GM19468 (cell line): ENCODE results near the gene KMT2C.
"Not testable (repeated sequence)": the region's sequence is repeated elsewhere in the genome, so short reads cannot be mapped to it uniquely, and the experiment has no call there.

ENCODE experiments used
- ATAC-seq: cut with Tn5 transposase; IDR thresholded peaks from one replicate; pipeline ENCODE4 v1.9.1; 2021; ENCODE audit warnings: mild to moderate bottlenecking, moderate library complexity, moderate number of reproducible peaks; ENCODE audit not compliant: unreplicated experiment; ENCODE audit errors: extremely low read depth

Gene KMT2C

DNA sequence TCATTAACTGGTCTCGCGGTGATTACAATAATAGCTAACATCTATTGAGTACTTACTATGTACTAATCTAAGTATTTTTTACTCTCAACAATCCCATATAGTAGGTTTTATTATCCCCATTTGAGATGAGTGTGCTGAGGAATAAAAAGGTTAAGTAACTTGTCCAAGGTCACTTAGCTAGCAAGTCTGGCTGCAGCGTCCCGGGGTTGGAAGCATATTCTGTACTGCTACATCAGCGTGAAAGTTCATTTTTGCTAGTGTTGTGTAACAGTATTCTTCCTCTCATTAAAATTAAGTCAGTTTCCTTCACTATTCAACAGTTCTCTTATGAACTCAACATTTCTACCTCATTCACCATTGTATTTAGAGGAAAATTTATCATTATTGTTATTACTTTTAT, 199.5 kb downstream of the KMT2C start:
- not testable (repeated sequence) for ATAC-seq

GRCh38 chr7:152234421-152234820, 201.4 kb downstream of the KMT2C start:
- not testable (repeated sequence) for ATAC-seq

- ATAC-seq: no peak
Measured at GRCh38 chr7:152231089-152231488, 204.7 kb downstream of the KMT2C start.

DNA sequence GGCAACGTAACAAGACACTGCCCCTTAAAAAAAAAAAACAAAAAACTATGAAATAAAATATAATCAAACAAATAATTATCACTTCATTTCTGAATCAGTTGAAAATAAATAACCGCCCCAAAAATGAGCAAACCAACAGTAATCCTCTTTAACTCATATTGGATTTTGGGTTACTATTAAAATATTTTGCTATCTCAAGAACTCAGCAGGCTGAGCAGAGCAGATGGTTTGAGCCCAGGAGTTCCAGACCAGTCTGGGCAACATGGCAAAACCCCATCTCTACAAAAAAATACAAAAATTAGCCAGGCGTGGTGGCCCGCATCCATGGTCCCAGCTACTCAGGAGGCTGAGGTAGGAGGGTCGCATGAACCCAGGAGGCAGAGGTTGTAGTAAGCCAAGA, 216.2 kb downstream of the KMT2C start:
- not testable (repeated sequence) for ATAC-seq

GRCh38 chr7:152208766-152209165, 227.0 kb downstream of the KMT2C start:
- ATAC-seq: not testable (repeated sequence)

DNA sequence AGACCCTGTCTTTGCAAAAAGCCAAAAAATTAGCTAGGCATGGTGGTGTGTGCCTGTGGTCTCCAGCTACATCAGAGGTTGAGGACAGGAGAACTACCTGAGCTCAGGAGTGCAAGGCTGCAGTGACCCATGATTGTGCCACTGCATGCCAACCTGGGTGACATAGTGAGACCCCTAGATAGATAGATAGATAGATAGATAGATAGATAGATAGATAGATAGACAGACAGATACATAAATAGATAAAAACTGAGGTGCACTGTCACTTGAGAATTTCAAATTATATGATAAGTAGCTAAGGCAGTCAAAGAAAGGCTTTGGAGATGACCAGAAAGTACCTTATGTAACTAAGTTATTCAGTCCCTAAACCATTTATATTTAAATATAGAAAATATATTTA, 231.4 kb downstream of the KMT2C start:
- not testable (repeated sequence) for ATAC-seq

DNA sequence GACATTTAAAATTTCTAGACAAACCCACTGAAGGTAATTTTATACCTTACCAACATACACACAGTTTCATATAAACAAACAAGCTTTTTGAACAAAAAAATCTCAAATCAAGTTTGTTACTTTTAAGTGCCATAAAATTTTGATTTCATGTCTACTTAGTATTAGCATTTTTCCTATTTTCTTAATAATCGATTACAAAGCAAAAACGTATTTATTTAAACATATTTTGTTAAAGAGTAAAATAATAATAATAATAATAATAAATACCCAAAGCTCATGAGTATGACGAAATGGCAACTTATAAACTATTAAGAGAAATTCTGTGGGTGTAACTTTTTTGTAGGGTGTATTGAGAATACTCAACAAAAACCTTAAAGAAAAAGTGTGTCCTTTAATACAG, 232.7 kb downstream of the KMT2C start:
- ATAC-seq: no peak

- no peak for ATAC-seq
Measured at GRCh38 chr7:152202056-152202455, 233.7 kb downstream of the KMT2C start.

GRCh38 chr7:152200395-152200794, 235.4 kb downstream of the KMT2C start:
- ATAC-seq: no peak

- no peak for ATAC-seq
Measured at GRCh38 chr7:152196391-152196790, 239.4 kb downstream of the KMT2C start.

GRCh38 chr7:152193880-152194279, 241.9 kb downstream of the KMT2C start:
- no peak for ATAC-seq

- no peak for ATAC-seq
Measured at GRCh38 chr7:152189061-152189460, 246.7 kb downstream of the KMT2C start.

GRCh38 chr7:152185558-152185957, 250.2 kb downstream of the KMT2C start:
- ATAC-seq: no peak

- no peak for ATAC-seq
Measured at GRCh38 chr7:152180587-152180986, 255.2 kb downstream of the KMT2C start.

DNA sequence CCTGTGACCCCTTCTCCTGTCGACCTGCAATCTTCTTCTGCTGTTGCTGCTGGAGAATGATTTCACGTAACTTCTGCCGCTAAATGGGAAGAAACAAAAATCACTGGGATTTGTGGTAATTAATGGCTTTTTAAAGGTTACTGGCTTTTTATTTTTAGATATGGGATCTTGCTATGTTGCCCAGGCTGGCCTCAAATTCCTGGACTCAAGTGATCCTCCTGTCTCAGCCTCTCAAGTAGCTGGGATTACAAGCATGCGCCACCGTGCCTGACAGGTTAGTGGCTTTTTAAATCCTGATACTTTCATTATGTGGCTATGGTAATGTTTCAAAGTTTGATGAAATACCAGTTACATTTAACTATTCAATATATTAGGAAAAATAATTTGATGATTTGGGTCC, 255.8 kb downstream of the KMT2C start:
- no peak for ATAC-seq

DNA sequence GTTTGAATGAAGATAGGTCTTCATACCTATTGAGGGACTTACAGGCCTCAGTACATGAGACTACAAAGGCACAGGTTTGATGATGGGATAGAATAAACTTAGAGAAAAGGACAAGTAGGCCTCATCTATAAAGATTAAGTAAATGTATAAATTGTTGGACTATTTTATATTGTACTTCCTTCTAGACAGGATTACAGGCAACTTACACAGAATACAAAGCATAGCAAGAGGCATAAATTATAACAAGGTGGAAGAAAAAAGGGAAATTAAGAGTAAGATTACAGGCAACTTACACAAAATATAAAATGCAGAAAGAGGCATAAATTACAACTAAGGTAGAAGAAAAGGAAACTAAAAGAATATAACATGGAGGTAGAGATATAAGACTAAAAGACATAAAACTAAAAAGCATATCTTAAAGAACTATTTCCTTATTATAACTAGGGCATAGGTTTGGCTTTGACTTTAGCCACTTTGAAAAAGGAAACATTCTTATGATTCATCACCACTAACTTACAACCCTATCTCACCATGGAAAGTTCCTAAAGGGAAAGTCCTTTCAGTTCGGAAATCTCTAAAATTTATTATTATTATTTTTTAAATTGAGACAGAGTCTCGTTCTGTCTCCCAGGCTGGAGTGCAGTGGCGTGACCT, 257.3 kb downstream of the KMT2C start:
- ATAC-seq: no peak

DNA sequence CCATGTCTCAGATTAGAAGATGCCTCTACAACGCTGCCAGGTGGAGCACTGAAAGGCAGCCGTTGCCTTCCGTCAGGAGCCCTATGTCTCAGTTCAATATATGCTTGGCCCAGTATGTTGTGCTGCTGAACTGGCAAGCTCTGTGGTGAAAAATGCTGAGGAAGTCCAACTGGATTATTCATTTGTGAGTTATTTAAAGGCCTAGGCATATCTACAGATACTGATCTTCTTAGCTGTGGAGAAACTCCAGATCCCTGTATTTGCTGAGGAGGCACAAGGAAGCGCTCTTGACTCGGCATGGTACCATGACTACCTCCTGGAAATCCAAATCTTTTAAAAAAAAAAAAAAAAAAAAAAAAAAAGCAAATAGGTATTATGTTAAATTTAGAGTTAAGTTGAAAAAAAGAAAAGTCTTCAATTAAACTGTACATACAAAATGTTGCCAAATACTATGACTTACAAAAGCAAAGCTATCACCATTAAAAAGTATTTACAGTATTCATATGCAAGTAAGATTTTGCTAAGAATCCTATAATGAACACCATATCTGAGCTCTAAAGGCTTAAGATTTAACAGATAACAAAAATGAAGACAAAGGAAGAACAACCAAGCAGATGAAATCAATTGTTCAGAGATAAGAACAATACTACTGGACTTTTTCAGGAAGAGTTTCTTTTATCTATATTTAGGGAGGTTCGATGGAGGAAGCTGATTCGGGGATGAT, 258.0 kb downstream of the KMT2C start:
- no peak for ATAC-seq

- ATAC-seq: peak; percentile 78
Measured at GRCh38 chr7:152176797-152177196, 259.0 kb downstream of the KMT2C start.

GRCh38 chr7:152173372-152174070, 262.3 kb downstream of the KMT2C start:
- no peak for ATAC-seq

- no peak for ATAC-seq
Measured at GRCh38 chr7:152162287-152162686, 273.5 kb downstream of the KMT2C start.

DNA sequence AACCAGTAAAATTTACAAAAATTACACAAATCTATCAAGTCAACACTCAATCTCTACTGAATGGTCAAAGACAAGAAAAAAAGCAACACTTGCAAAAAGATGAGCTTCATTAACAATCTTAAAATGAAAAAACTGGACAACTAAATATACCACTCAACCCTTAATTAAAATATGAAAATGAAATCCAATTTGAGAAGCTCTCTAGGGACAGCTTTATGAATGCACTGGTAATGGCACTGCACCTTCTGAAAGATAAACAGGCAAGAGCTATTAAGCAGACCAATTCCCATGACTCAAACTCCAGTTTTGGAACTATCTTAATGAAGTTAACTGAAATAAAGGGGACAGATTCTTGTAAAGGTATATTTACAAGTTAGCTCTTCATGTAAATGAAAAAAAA, 274.6 kb downstream of the KMT2C start:
- no peak for ATAC-seq
